Measurements from ENCODE around the gene GTF2H1.

The GTF2H1 gene

DNA sequence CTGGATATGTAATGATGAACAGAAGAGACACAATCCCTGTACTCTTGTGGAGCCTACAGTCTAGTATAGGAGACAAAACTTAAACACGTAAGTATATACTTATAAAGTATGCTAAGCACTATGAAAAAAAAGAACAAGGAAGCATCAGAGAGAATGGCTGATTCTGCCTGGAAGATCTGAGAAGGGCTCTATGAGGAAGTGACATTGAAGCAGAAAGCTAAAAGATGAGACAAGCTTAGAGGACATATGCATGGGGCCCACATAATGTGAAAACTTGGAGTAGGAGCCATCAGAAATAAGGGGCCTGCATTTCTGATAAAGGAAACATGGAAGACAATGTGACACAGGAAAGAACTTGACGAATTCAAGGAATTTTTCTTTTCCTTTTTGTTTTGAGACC is 39.7 kb upstream of the GTF2H1 start:
- no peak overlapping the region for H3K9ac ChIP-seq (ENCODE audit: low read depth, low read length, poor library complexity, severe bottlenecking)
- H3F3A ChIP-seq (ENCODE audit: low read depth) = no peaks in the 10 kb centered on the region
- H3K36me3 ChIP-seq (ENCODE audit: insufficient read depth, low read length) = peaks cover 59% of the 10 kb centered on the region; the same call in 1 of the 2 replicates
- H3K4me1 ChIP-seq (ENCODE audit: insufficient read depth, low read length, poor library complexity, severe bottlenecking) = peaks cover 8% of the 10 kb centered on the region
- H2AFZ ChIP-seq (ENCODE audit: low read length) = no peak overlapping the region
- TF ChIP-seq, protein P1, sequence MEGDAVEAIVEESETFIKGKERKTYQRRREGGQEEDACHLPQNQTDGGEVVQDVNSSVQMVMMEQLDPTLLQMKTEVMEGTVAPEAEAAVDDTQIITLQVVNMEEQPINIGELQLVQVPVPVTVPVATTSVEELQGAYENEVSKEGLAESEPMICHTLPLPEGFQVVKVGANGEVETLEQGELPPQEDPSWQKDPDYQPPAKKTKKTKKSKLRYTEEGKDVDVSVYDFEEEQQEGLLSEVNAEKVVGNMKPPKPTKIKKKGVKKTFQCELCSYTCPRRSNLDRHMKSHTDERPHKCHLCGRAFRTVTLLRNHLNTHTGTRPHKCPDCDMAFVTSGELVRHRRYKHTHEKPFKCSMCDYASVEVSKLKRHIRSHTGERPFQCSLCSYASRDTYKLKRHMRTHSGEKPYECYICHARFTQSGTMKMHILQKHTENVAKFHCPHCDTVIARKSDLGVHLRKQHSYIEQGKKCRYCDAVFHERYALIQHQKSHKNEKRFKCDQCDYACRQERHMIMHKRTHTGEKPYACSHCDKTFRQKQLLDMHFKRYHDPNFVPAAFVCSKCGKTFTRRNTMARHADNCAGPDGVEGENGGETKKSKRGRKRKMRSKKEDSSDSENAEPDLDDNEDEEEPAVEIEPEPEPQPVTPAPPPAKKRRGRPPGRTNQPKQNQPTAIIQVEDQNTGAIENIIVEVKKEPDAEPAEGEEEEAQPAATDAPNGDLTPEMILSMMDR (conservative IDR thresholded peaks at IDR 0.05; ENCODE audit: low read length) = no peak
- TF ChIP-seq EZH2phosphoT487 (IDR thresholded peaks at IDR 0.05; ENCODE audit: borderline replicate concordance) = no peak
- no peaks in the 10 kb centered on the region for H3K27me3 ChIP-seq (ENCODE audit: insufficient read depth, low read length, poor library complexity, severe bottlenecking)
- no peaks in the 10 kb centered on the region for H4K20me1 ChIP-seq (ENCODE audit: insufficient read depth, low read length, poor library complexity, severe bottlenecking)
- no peaks in the 10 kb centered on the region for H3K9me2 ChIP-seq (replicated peaks; ENCODE audit: low read depth, low read length)
- no peaks in the 10 kb centered on the region for H3K9me3 ChIP-seq (ENCODE audit: insufficient read depth, low read depth, low read length)
- no peak overlapping the region for H3K4me2 ChIP-seq (ENCODE audit: low read depth, low read length, poor library complexity, severe bottlenecking)
- no peaks in the 10 kb centered on the region for H3K79me2 ChIP-seq (ENCODE audit: insufficient read depth, low read length)
- no peak overlapping the region for H3K4me3 ChIP-seq (ENCODE audit: low read length, poor library complexity, severe bottlenecking)

DNA sequence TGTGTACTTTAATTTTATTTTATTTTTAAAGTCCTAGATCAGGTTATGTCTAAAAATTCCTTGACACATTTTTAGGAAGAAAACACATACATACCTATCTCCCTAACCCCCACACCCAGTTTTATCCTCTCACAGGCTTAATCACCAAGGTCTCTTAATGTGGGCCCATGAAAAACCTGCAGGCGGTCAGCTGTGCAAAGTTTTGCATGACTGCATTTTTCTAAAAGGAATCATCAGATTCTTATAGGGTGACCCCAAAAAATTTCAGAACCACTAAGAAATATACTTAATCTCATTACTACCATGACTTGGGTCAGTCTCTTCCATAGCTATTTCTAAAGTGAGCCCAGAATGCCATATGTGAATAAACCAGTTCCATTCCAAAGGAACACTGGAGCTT is 36.5 kb upstream of the GTF2H1 start:
- H2AFZ ChIP-seq (ENCODE audit: low read length) = no peak overlapping the region
- no peak overlapping the region for H3K4me3 ChIP-seq (ENCODE audit: low read length, poor library complexity, severe bottlenecking)
- no peaks in the 10 kb centered on the region for H3K27me3 ChIP-seq (ENCODE audit: insufficient read depth, low read length, poor library complexity, severe bottlenecking)
- H3K4me1 ChIP-seq (ENCODE audit: insufficient read depth, low read length, poor library complexity, severe bottlenecking) = peaks cover 8% of the 10 kb centered on the region
- H3F3A ChIP-seq (ENCODE audit: low read depth) = no peaks in the 10 kb centered on the region
- no peaks in the 10 kb centered on the region for H4K20me1 ChIP-seq (ENCODE audit: insufficient read depth, low read length, poor library complexity, severe bottlenecking)
- no peak overlapping the region for H3K4me2 ChIP-seq (ENCODE audit: low read depth, low read length, poor library complexity, severe bottlenecking)
- no peaks in the 10 kb centered on the region for H3K9me3 ChIP-seq (ENCODE audit: insufficient read depth, low read depth, low read length)
- H3K9ac ChIP-seq (ENCODE audit: low read depth, low read length, poor library complexity, severe bottlenecking) = no peak overlapping the region
- H3K79me2 ChIP-seq (ENCODE audit: insufficient read depth, low read length) = no peaks in the 10 kb centered on the region
- H3K9me2 ChIP-seq (replicated peaks; ENCODE audit: low read depth, low read length) = no peaks in the 10 kb centered on the region
- TF ChIP-seq, protein P1 (conservative IDR thresholded peaks at IDR 0.05; ENCODE audit: low read length) = no peak
- TF ChIP-seq EZH2phosphoT487 (IDR thresholded peaks at IDR 0.05; ENCODE audit: borderline replicate concordance) = no peak
- H3K36me3 ChIP-seq (ENCODE audit: insufficient read depth, low read length) = peaks cover 52% of the 10 kb centered on the region; the same call in 1 of the 2 replicates

DNA sequence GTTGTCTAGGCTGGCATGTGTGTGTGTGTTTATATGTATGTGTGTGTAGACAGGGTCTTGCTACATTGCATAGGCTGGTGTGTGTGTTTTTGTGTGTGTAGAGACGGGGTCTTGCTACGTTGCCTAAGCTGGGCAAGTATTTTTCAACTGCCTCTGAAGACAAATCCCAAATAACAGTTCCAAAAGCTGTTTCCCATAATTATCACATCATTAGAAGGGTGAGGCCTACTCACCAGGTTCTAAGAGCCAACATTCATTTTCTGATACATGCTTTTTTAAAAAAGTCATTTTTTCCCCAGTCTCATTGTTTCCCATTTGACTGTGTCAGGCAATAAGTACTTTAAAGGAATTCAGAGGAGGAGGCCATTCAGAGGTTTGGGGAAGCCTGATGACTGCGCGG is 33.5 kb upstream of the GTF2H1 start:
- H3K4me2 ChIP-seq (ENCODE audit: low read depth, low read length, poor library complexity, severe bottlenecking) = no peak overlapping the region
- no peaks in the 10 kb centered on the region for H4K20me1 ChIP-seq (ENCODE audit: insufficient read depth, low read length, poor library complexity, severe bottlenecking)
- peaks cover 8% of the 10 kb centered on the region for H3K4me1 ChIP-seq (ENCODE audit: insufficient read depth, low read length, poor library complexity, severe bottlenecking)
- no peak overlapping the region for H2AFZ ChIP-seq (ENCODE audit: low read length)
- no peaks in the 10 kb centered on the region for H3K9me3 ChIP-seq (ENCODE audit: insufficient read depth, low read depth, low read length)
- TF ChIP-seq EZH2phosphoT487 (IDR thresholded peaks at IDR 0.05; ENCODE audit: borderline replicate concordance) = no peak
- TF ChIP-seq, protein P1 (conservative IDR thresholded peaks at IDR 0.05; ENCODE audit: low read length) = no peak
- H3K79me2 ChIP-seq (ENCODE audit: insufficient read depth, low read length) = no peaks in the 10 kb centered on the region
- no peaks in the 10 kb centered on the region for H3K9me2 ChIP-seq (replicated peaks; ENCODE audit: low read depth, low read length)
- no peak overlapping the region for H3K9ac ChIP-seq (ENCODE audit: low read depth, low read length, poor library complexity, severe bottlenecking)
- H3K36me3 ChIP-seq (ENCODE audit: insufficient read depth, low read length) = peaks cover 55% of the 10 kb centered on the region
- H3K27me3 ChIP-seq (ENCODE audit: insufficient read depth, low read length, poor library complexity, severe bottlenecking) = no peaks in the 10 kb centered on the region
- no peaks in the 10 kb centered on the region for H3F3A ChIP-seq (ENCODE audit: low read depth)
- H3K4me3 ChIP-seq (ENCODE audit: low read length, poor library complexity, severe bottlenecking) = no peak overlapping the region
